ENCODE measurements around the gene KCTD21.
"Not testable (repeated sequence)": the region's sequence is repeated elsewhere in the genome, so short reads cannot be mapped to it uniquely, and the experiment has no call there.

Gene KCTD21, protein sequence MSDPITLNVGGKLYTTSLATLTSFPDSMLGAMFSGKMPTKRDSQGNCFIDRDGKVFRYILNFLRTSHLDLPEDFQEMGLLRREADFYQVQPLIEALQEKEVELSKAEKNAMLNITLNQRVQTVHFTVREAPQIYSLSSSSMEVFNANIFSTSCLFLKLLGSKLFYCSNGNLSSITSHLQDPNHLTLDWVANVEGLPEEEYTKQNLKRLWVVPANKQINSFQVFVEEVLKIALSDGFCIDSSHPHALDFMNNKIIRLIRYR

GRCh38 chr11:78188286-78189173 is at the start of gene KCTD21, which contains the start of gene USP35:
TSS of gene KCTD21 (minus strand) at chr11:78188626. CDS start at chr11:78174554, 14,072 bp downstream.
TSS of gene USP35 (plus strand) at chr11:78188919. CDS start at chr11:78196246, 7,327 bp downstream.
- peak; percentile 82 for DNase-seq (ENCODE audit: low read depth, low spot score)

DNA sequence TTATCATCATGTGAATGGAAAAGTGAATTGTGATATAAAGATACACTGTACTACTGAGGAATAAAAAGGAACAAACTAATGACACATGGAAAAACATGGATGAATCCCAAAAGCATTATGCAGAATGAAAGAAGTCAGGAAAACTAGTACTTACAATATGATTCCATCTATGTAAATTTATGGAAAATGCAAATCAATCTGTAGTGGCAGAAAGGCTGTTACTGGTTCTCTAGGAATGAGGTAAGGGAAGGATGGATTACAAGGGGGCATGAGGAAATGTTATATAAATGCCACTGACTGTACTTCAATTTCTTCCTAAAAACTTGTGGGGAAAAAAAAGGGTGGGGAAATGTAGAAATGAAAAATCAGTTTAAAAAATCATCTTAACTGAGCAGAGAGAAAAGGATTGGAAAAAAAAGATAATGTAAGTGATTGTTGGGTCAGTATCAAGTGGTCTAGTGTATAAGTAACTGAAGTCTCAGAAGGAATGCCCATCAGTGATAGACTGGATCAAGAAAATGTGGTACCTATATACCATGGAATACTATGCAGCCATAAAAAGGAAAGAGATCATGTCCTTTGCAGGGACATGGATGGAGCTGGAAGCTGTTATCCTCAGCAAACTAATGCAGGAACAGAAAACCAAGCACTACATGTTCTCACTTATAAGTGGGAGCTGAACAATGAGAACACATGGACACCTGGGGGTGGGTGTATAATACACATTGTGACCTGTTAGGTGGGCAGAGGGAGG is 49.0 kb upstream of the KCTD21 start:
- DNase-seq (ENCODE audit: low read depth, low spot score), result no peak

- DNase-seq (ENCODE audit: low read depth, low spot score), result no peak
Observed at GRCh38 chr11:78234006-78234405, 45.6 kb upstream of the KCTD21 start.

DNA sequence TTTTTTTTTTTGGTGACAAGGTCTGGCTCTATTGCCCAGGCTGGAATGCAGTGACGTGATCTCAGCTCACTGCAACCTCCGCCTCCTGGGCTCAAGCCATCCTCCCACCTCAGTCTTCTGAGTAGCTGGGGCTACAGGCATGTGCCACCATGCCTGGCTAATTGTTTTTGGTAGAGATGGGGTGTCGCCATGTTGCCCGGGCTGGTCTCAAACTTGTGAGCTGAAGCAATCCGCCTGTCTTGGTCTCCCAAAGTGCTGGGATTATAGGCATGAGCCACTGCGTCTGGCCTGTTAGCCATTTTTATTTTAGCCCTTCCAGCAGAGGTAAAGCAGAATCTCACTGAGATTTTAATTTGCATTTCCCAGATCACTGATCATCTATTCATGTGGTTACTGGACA is 44.6 kb upstream of the KCTD21 start:
- DNase-seq (ENCODE audit: low read depth, low spot score), result not testable (repeated sequence)

DNA sequence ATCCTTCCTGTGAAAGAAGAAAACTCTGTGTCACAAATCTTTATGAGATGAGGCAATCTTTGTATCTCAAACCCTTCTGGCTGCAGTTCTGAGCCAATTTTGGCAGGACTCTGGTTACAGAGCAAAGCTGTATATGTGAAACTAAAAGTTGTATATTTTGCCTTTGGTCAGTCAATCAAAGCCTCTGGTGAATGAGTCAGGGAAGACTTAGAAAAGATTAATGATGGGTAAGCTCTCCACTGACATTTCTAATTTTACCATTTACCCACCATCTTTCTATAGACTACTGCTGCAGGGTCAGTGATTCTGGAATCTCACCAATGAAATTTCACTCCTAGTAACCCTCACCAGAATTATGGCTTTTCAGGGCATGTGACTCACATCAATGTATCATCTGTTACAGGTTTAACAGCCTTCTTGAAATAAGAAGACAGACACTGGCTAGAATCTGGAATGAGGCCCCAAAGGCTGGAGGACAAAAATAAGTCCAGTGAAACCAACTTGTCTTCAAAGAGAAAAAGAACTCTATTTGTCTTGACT is 43.6 kb upstream of the KCTD21 start:
- DNase-seq (ENCODE audit: low read depth, low spot score), result no peak

- no peak for DNase-seq (ENCODE audit: low read depth, low spot score)
Observed at GRCh38 chr11:78230161-78230877, 41.9 kb upstream of the KCTD21 start.

DNA sequence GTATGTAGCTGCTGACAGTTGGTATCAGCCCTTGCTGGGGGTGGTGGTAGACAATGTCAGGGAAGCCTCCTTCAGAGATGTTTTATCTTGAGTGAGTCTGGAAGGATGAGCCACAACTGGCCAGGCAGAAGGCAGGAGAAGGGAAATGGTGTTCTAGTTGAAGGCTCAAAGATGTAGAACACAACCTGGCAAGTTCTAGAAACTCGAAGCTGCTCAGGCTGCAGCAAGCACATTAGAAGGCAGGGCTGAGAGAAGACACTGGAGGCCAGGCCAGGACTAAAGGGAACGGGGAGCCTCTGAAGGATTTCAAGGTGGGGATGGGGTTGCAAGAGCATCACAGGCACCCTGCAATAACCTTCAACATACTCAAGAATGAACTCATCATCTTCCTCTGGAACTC is 40.7 kb upstream of the KCTD21 start:
- DNase-seq (ENCODE audit: low read depth, low spot score), result no peak

DNA sequence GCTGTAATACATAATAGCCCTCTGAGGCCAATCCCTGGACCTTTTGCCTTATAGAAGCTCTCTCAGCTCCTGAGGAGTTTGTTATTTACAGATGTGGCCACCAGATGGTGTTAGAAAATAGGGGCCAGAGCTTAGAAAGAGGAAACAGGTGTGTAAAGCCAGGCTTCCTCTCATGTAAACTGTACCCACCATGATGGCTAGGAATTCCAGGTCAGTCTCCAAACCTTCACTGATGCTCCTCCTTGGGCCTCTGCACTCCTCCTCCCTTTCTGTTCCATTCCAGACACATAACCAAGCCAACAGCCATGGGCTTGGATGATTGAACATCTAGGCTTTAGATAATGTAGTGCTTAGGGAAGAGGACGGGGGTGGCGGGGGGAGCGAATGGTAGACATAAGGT is 40.0 kb upstream of the KCTD21 start:
- no peak for DNase-seq (ENCODE audit: low read depth, low spot score)

DNA sequence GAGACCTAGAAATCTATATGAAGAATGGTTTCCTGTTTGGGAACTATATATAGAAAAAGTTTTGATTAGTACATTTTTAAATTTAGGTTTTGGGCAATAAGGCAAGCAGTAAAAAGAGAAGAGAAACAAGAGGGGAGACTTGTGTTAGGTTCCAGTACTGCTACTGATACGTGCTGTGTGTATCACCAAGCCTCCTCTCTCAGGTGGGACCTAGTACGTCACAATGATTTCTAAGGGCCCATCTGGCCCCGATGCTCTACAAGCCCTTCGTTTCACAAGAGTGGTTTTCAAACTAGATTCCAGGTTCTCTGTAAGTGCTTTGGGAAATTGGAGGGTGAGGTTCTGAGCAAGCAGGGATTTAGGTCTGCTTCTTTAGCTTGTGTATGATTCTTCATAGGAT is 39.5 kb upstream of the KCTD21 start:
- DNase-seq (ENCODE audit: low read depth, low spot score), result no peak

DNA sequence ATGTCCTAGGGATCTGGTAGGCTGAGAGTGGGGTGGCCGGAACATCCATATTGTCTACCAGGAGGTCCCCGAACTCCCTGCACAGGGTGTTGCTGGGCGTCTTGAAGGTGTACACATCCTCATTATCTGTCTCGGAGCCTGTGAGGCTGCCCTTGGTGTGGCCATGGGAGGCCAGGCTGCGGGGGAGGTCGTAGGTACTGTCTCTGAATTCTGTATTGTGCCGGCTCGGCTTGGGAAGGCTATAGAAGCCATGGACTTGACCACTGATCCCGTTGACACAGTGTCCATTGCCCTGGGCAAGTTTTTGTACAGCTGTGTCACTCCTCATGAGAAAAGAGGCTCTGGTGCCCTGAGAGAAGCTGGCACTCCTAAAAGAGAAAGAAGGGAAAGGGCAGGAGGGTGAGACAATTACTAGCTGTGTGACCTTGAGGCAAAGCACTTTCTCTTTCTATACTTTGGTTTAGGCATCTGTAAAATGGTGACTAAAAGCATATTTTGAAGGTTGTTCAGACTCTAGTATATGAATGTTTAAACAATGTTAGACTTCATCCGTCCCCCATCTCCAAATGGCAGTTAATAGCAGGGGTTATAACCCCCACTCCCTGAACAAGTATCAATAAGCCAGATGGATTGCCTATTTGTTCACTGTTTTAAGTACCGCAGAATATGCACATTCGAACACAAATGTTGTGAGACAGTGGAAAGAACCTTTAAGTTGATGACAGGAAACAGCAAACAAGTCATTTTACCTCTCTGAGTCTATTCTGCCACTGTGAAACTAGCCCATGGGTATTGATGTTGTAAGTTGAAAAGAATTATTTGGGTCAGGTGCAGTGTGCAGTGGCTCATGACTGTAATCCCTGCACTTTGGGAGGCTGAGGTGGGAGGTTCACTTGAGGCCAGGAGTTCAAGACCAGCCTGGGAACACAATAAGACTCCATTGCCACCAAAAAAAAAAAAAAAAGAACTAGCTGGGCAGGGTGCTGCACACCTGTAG is 38.6 kb upstream of the KCTD21 start:
- DNase-seq (ENCODE audit: low read depth, low spot score), result no peak

DNA sequence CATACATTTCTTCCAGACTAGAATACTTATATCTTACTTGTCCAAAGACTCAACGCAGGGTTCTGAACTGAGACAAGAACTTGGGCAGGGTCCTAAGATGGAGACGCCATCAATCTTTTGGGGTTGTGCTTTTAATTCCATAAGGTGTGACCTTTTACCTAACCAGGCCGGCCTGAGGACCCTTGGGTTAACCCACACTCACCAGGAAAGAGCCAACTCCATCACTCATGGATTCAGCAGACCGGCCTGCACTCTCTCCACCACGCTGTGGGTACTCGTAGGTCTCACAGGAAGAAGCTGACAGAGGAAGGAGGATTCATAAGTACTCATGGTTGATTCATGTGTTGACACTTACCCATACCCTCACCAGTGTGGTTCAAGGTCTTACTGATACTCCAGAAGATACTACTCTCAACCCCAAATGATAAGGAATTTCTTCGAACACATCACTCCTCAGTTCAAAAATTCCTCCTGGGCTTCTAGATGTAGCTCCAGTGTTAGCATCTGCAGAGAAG is 36.5 kb upstream of the KCTD21 start:
- DNase-seq (ENCODE audit: low read depth, low spot score), result no peak

- DNase-seq (ENCODE audit: low read depth, low spot score), result no peak
Observed at GRCh38 chr11:78224506-78224905, 36.1 kb upstream of the KCTD21 start.

GRCh38 chr11:78223320-78223954 is 35.0 kb upstream of the KCTD21 start:
- no peak for DNase-seq (ENCODE audit: low read depth, low spot score)

DNA sequence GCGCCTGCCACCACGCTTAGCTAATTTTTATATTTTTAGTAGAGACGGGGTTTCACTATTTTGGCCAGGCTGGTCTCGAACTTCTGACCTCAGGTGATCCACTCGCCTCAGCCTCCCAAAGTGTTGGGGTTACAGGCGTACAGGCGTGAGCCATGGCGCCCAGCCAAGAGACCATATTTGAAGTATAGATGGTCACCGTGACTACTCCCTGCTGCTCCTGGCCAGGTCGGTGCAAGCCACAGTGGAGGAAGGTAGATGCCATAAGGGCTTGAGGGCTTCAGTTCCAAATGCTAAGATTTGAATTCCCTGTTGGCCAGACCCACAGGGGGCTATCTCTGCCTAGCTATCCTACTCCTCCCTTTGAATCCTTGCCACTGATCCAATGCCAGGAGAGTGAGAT is 34.3 kb upstream of the KCTD21 start:
- not testable (repeated sequence) for DNase-seq (ENCODE audit: low read depth, low spot score)

- DNase-seq (ENCODE audit: low read depth, low spot score), result no peak
Observed at GRCh38 chr11:78221396-78222315, 33.2 kb upstream of the KCTD21 start.

DNA sequence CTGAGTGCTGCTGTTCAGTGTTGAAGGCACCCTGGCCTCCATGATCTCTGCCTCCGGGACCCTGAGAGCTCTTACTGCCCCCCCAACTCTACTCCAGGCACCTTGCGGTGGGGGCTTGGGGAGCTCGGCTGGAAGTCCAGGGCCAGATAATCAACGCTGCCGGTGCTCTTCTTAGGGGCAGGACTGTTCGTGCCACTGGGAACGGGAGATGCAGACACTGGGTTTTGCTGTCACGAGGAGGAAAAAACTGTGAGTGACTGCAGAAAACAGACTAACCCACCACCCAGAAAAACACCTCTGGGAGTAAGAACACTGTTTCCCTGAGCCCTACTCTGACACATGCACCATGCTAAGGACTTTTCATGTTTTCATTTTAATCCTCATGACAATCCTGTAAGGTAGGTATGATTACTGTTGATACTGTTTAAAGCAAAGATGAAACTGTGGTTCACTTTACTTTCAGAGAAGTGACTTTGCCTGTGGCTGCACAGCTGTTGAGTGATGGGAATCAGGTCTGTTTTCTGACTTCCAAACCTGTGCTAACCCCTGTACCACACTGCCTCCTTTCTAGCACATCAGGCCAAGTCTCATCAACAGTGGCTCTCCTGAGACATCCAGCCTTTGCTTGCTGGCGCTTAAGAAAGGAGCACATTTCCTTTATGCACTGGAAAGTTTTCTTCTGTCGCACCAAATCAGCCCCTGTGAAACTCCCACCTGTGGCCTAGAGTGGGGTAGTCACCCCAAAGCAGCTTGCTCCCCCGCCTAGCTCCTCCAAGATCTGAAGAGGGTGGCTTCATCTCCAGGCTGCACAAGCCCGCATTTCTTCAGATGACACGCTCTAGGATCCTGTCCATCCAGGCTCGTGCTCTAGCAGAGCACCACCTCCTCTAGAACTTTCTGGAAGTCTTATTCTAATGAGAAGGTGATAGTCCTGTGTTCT is 32.1 kb upstream of the KCTD21 start:
- no peak for DNase-seq (ENCODE audit: low read depth, low spot score)
